Measurements from ENCODE around the gene EXTL2. TPM values are rescaled to one million over a fixed set of nuclear protein-coding genes. Genes with fewer than 3 reads are reported as not detected.
A peak's percentile ranks its signal among the peaks of the same experiment; 100 is the strongest.

The EXTL2 gene
- total RNA-seq, 4 donors from 2014 or later: 10.6 to 22.1 (median 16.7) TPM

GRCh38 chr1:100883963-100884362 lies 10.7 kb downstream of the EXTL2 start:
- Histone ChIP-seq H3K27me3 (no peaks in the 10 kb centered on the region), H3K4me3 (no peak overlapping the region), H3K36me3 (peaks cover 0 to 8% of the 10 kb centered on the region in 2 donors), H3K4me1 (no peaks in the 10 kb centered on the region), H3K27ac (no peak overlapping the region), H3K9me3 (no peaks in the 10 kb centered on the region)
- 73 to 75% methylated on average over 4 of the region's 4 CpGs for WGBS, 2 donors (ENCODE audit: low coverage in 1 of 2)
- TF ChIP-seq POLR2AphosphoS5 (IDR thresholded peaks at IDR 0.05) (no peak), POLR2A (IDR thresholded peaks at IDR 0.05) (no peak), EP300 (IDR thresholded peaks at IDR 0.05) (no peak)
- TF ChIP-seq, protein P1, sequence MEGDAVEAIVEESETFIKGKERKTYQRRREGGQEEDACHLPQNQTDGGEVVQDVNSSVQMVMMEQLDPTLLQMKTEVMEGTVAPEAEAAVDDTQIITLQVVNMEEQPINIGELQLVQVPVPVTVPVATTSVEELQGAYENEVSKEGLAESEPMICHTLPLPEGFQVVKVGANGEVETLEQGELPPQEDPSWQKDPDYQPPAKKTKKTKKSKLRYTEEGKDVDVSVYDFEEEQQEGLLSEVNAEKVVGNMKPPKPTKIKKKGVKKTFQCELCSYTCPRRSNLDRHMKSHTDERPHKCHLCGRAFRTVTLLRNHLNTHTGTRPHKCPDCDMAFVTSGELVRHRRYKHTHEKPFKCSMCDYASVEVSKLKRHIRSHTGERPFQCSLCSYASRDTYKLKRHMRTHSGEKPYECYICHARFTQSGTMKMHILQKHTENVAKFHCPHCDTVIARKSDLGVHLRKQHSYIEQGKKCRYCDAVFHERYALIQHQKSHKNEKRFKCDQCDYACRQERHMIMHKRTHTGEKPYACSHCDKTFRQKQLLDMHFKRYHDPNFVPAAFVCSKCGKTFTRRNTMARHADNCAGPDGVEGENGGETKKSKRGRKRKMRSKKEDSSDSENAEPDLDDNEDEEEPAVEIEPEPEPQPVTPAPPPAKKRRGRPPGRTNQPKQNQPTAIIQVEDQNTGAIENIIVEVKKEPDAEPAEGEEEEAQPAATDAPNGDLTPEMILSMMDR (IDR thresholded peaks at IDR 0.05): no peak
- ATAC-seq: no peak

DNA sequence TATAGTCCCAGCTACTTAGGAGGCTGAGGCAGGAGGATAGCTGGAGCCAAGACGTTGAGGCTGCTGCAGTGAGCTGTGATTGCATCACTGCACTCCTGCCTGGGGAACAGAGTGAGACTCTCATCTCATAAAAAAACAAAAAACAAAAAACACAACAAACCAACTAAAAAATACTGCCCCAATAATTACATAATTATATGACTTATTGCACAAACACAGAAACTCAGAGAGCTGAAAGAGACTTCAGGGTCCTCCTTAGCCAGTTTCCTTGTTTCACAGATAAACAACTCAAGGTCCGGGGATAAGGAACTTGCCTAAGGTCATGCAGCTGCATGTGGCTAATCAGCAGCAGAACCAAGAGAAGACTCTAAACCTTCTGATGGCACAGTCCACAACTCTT lies 11.9 kb downstream of the EXTL2 start:
- H3K36me3 ChIP-seq: peaks cover 0 to 10% of the 10 kb centered on the region in 2 donors
- no peaks in the 10 kb centered on the region for H3K27me3 ChIP-seq
- TF ChIP-seq POLR2AphosphoS5 (IDR thresholded peaks at IDR 0.05) (no peak), EP300 (IDR thresholded peaks at IDR 0.05) (no peak)
- TF ChIP-seq, protein P1 (IDR thresholded peaks at IDR 0.05): no peak
- H3K27ac ChIP-seq: no peak overlapping the region
- no peak overlapping the region for H3K4me3 ChIP-seq
- peak; percentile 67 for ATAC-seq
- 63 to 71% methylated on average over 1 to 2 of the region's 2 CpGs for WGBS, 2 donors (ENCODE audit: low coverage in 1 of 2)
- no peaks in the 10 kb centered on the region for H3K9me3 ChIP-seq
- no peaks in the 10 kb centered on the region for H3K4me1 ChIP-seq

GRCh38 chr1:100881687-100882086 lies 13.0 kb downstream of the EXTL2 start:
- Histone ChIP-seq H3K9me3 (no peaks in the 10 kb centered on the region), H3K27me3 (no peaks in the 10 kb centered on the region), H3K27ac (no peak overlapping the region), H3K4me3 (no peak overlapping the region), H3K36me3 (peaks cover 0 to 12% of the 10 kb centered on the region in 2 donors), H3K4me1 (no peaks in the 10 kb centered on the region)
- 88 to 90% methylated on average over 2 to 3 of the region's 3 CpGs for WGBS, 2 donors (ENCODE audit: low coverage in 1 of 2)
- no peak for TF ChIP-seq EP300 (IDR thresholded peaks at IDR 0.05)
- TF ChIP-seq POLR2AphosphoS5 (IDR thresholded peaks at IDR 0.05): no peak
- TF ChIP-seq, protein P1 (IDR thresholded peaks at IDR 0.05): no peak
- TF ChIP-seq POLR2A (IDR thresholded peaks at IDR 0.05): no peak
- no peak for ATAC-seq

GRCh38 chr1:100879422-100879821 lies 15.2 kb downstream of the EXTL2 start:
- no peaks in the 10 kb centered on the region for H3K9me3 ChIP-seq
- TF ChIP-seq EP300 (IDR thresholded peaks at IDR 0.05) (no peak), POLR2A (IDR thresholded peaks at IDR 0.05) (no peak), POLR2AphosphoS5 (IDR thresholded peaks at IDR 0.05) (no peak)
- TF ChIP-seq, protein P1 (IDR thresholded peaks at IDR 0.05): no peak
- ATAC-seq: no peak
- no peak overlapping the region for H3K4me3 ChIP-seq
- H3K27ac ChIP-seq: no peak overlapping the region
- H3K4me1 ChIP-seq: no peaks in the 10 kb centered on the region
- H3K36me3 ChIP-seq: peaks cover 0 to 17% of the 10 kb centered on the region in 2 donors
- no peaks in the 10 kb centered on the region for H3K27me3 ChIP-seq

DNA sequence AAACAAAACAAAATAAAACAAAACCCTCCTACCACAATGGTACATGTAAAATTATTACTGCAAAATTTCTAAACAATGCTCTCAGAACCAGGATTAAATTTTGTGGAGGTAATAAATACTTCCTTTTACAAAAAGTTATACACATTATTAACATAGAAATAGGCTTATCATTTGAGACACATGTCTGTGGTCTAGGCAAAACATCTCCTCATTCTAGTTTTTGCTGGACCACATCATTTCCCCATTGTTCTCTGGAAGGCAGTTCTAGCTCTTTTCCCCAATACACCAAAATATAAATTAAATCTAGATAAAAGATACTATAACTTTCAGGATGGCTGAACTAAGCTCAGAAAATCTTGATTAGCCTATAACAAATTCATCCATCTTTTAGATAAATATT lies 18.4 kb downstream of the EXTL2 start:
- TF ChIP-seq POLR2AphosphoS5 (IDR thresholded peaks at IDR 0.05) (no peak), POLR2A (IDR thresholded peaks at IDR 0.05) (no peak), EP300 (IDR thresholded peaks at IDR 0.05) (no peak)
- TF ChIP-seq, protein P1 (IDR thresholded peaks at IDR 0.05): no peak
- Histone ChIP-seq H3K27ac (no peak overlapping the region), H3K9me3 (no peaks in the 10 kb centered on the region), H3K4me1 (no peaks in the 10 kb centered on the region), H3K4me3 (no peak overlapping the region), H3K36me3 (peaks cover 0 to 29% of the 10 kb centered on the region in 2 donors), H3K27me3 (no peaks in the 10 kb centered on the region)
- ATAC-seq: no peak
